Thoracic aorta (tissue), 2 donors: ENCODE data around the gene ABCC8. TPM values are rescaled to one million over a fixed set of nuclear protein-coding genes. Genes with fewer than 3 reads are reported as not detected.
A peak's percentile ranks its signal among the peaks of the same experiment; 100 is the strongest.

Source experiments
- ATAC-seq: fragments of 150-250 bp; one replicate; pipeline ENCODE4 v1.8.0; 2017; ENCODE audit warnings: low read depth; ENCODE audit not compliant: insufficient number of reproducible peaks, low FRiP score
- DNase-seq: peaks from one replicate; pipeline ENCODE4 v3.0.0-alpha.2; 2020; ENCODE audit warnings: low spot score
- H3K27ac ChIP-seq, 2 donors: fragments of 200-600 bp; sonication (generic); 1 replicate in 1 of 2; 2 replicates in 1 of 2; pipeline ENCODE4 v1.5.1; 2016; ENCODE audit warnings: mild to moderate bottlenecking in 2 of 2, moderate library complexity in 2 of 2
- H3K27me3 ChIP-seq: fragments of 200-600 bp; sonication (generic); replicated peaks from 2 replicates; pipeline ENCODE4 v1.6.0; 2016; ENCODE audit warnings: mild to moderate bottlenecking; ENCODE audit not compliant: insufficient read depth
- H3K36me3 ChIP-seq: fragments of 200-600 bp; sonication (generic); one replicate; pipeline ENCODE4 v1.5.1; 2016
- H3K4me1 ChIP-seq, 2 donors: fragments of 200-600 bp; sonication (generic); 1 replicate in 1 of 2; 2 replicates in 1 of 2; pipeline versions ENCODE4 v1.5.1 to v1.6.0; 2016; ENCODE audit warnings: low read depth in 2 of 2, mild to moderate bottlenecking in 1 of 2; ENCODE audit not compliant: control insufficient read depth in 1 of 2
- H3K4me3 ChIP-seq: fragments of 200-600 bp; sonication (generic); 2 replicates; pipeline ENCODE4 v1.5.1; 2016; ENCODE audit warnings: mild to moderate bottlenecking
- H3K9me3 ChIP-seq: fragments of 200-600 bp; sonication (generic); 2 replicates; pipeline ENCODE4 v1.5.1; 2016
- CTCF ChIP-seq: fragments of 200-600 bp; sonication (generic); IDR thresholded peaks from one replicate; pipeline ENCODE4 v1.5.1; 2019; ENCODE audit warnings: antibody characterized with exemption
- total RNA-seq, 2 donors: library from RNA; depleted of rRNA; stranded (reverse); fragments of >200 nt; gene quantifications; one replicate each; pipeline versions ENCODE4 v1.1.0 to v1.2.3, GENCODE V29; 2016

Gene ABCC8
- total RNA-seq, 2 donors from 2014 or later = 0.42 to 13.9 TPM

GRCh38 chr11:17408026-17408425 is 68.6 kb downstream of the ABCC8 start:
- no peaks in the 10 kb centered on the region for H3K27me3 ChIP-seq
- no peak overlapping the region for H3K27ac ChIP-seq

GRCh38 chr11:17407575-17407974 is 69.1 kb downstream of the ABCC8 start:
- H3K4me1 ChIP-seq = peaks cover 10 to 21% of the 10 kb centered on the region in 2 donors
- TF ChIP-seq CTCF = no peak
- ATAC-seq = no peak
- DNase-seq = no peak
- no peaks in the 10 kb centered on the region for H3K9me3 ChIP-seq
- no peaks in the 10 kb centered on the region for H3K36me3 ChIP-seq
- no peaks in the 10 kb centered on the region for H3K27me3 ChIP-seq
- H3K27ac ChIP-seq = no peak overlapping the region
- H3K4me3 ChIP-seq = no peak overlapping the region

More at GRCh38 chr11:17408026-17408425, 68.6 kb downstream of the ABCC8 start:
- H3K36me3 ChIP-seq = no peaks in the 10 kb centered on the region
- no peak overlapping the region for H3K4me3 ChIP-seq
- H3K4me1 ChIP-seq = peaks cover 10 to 21% of the 10 kb centered on the region in 2 donors
- H3K9me3 ChIP-seq = no peaks in the 10 kb centered on the region
- TF ChIP-seq CTCF = no peak
- no peak for DNase-seq
- no peak for ATAC-seq

GRCh38 chr11:17406818-17407149 is 69.9 kb downstream of the ABCC8 start:
- Histone ChIP-seq H3K36me3 (no peaks in the 10 kb centered on the region), H3K4me1 (peaks cover 10 to 21% of the 10 kb centered on the region in 2 donors), H3K9me3 (no peaks in the 10 kb centered on the region), H3K27ac (no peak overlapping the region), H3K27me3 (no peaks in the 10 kb centered on the region), H3K4me3 (no peak overlapping the region)
- DNase-seq (no peak), ATAC-seq (no peak)
- TF ChIP-seq CTCF = no peak

- Histone ChIP-seq H3K27ac (peak overlapping the region; percentile 52 to 60), H3K27me3 (no peaks in the 10 kb centered on the region)
- no peak for TF ChIP-seq CTCF
Observed at GRCh38 chr11:17406082-17406817, 70.4 kb downstream of the ABCC8 start.

GRCh38 chr11:17405232-17406005 is 71.2 kb downstream of the ABCC8 start:
- H3K36me3 ChIP-seq = no peaks in the 10 kb centered on the region
- peak overlapping the region; percentile 52 to 60 for H3K27ac ChIP-seq
- H3K9me3 ChIP-seq = no peaks in the 10 kb centered on the region
- ATAC-seq (peak; percentile 61), DNase-seq (peak; percentile 49)
- peaks cover 10 to 21% of the 10 kb centered on the region in 2 donors for H3K4me1 ChIP-seq
- TF ChIP-seq CTCF = peak; percentile 22
- H3K27me3 ChIP-seq = no peaks in the 10 kb centered on the region
- H3K4me3 ChIP-seq = peak overlapping the region; percentile 26

More at GRCh38 chr11:17406082-17406817, 70.4 kb downstream of the ABCC8 start:
- Histone ChIP-seq H3K9me3 (no peaks in the 10 kb centered on the region), H3K4me1 (peaks cover 10 to 21% of the 10 kb centered on the region in 2 donors), H3K36me3 (no peaks in the 10 kb centered on the region), H3K4me3 (peak overlapping the region; percentile 26)
- DNase-seq (no peak), ATAC-seq (no peak)
